ENCODE results near the gene YWHAQ.

GRCh38 chr2:9614562-9614961 is 16.2 kb downstream of the YWHAQ start:
- TF ChIP-seq, protein P1, sequence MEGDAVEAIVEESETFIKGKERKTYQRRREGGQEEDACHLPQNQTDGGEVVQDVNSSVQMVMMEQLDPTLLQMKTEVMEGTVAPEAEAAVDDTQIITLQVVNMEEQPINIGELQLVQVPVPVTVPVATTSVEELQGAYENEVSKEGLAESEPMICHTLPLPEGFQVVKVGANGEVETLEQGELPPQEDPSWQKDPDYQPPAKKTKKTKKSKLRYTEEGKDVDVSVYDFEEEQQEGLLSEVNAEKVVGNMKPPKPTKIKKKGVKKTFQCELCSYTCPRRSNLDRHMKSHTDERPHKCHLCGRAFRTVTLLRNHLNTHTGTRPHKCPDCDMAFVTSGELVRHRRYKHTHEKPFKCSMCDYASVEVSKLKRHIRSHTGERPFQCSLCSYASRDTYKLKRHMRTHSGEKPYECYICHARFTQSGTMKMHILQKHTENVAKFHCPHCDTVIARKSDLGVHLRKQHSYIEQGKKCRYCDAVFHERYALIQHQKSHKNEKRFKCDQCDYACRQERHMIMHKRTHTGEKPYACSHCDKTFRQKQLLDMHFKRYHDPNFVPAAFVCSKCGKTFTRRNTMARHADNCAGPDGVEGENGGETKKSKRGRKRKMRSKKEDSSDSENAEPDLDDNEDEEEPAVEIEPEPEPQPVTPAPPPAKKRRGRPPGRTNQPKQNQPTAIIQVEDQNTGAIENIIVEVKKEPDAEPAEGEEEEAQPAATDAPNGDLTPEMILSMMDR (IDR thresholded peaks at IDR 0.05): no peak
- TF ChIP-seq EZH2 (IDR thresholded peaks at IDR 0.05; ENCODE audit: borderline replicate concordance, insufficient read depth, low read depth, low read length, poor library complexity, severe bottlenecking): no peak

Data from B cell (primary cell).